ENCODE measurements around the gene POLR1E.

Gene POLR1E

GRCh38 chr9:37501957-37502596 lies 16.3 kb downstream of the POLR1E start:
- peaks cover 93% of the 10 kb centered on the region for H3K36me3 ChIP-seq (ENCODE audit: control insufficient read depth, low read length)
- no peaks in the 10 kb centered on the region for H3K27me3 ChIP-seq (ENCODE audit: control insufficient read depth, low read length)
- no peak overlapping the region for H3K4me3 ChIP-seq (ENCODE audit: low read length)
- H3K9me3 ChIP-seq (ENCODE audit: control insufficient read depth, insufficient read depth, low read length) = no peaks in the 10 kb centered on the region
- H3K4me2 ChIP-seq (ENCODE audit: low read length) = no peak overlapping the region
- no peak for TF ChIP-seq EZH2phosphoT487 (IDR thresholded peaks at IDR 0.05; ENCODE audit: borderline replicate concordance, low read length)
- TF ChIP-seq, protein P1, sequence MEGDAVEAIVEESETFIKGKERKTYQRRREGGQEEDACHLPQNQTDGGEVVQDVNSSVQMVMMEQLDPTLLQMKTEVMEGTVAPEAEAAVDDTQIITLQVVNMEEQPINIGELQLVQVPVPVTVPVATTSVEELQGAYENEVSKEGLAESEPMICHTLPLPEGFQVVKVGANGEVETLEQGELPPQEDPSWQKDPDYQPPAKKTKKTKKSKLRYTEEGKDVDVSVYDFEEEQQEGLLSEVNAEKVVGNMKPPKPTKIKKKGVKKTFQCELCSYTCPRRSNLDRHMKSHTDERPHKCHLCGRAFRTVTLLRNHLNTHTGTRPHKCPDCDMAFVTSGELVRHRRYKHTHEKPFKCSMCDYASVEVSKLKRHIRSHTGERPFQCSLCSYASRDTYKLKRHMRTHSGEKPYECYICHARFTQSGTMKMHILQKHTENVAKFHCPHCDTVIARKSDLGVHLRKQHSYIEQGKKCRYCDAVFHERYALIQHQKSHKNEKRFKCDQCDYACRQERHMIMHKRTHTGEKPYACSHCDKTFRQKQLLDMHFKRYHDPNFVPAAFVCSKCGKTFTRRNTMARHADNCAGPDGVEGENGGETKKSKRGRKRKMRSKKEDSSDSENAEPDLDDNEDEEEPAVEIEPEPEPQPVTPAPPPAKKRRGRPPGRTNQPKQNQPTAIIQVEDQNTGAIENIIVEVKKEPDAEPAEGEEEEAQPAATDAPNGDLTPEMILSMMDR (IDR thresholded peaks at IDR 0.05; ENCODE audit: low read depth, low read length, poor library complexity, severe bottlenecking) = no peak
- H4K20me1 ChIP-seq (ENCODE audit: control insufficient read depth, insufficient read depth, low read depth, low read length) = 0 out of 2 replicates have a peak, but pooled peaks cover 4% of the 10 kb centered on the region
- 0 out of 2 replicates have a peak, but pooled peaks cover 3% of the 10 kb centered on the region for H3K79me2 ChIP-seq (ENCODE audit: control insufficient read depth, low read length)
- peaks cover 5% of the 10 kb centered on the region; the same call in 1 of the 2 replicates for H3F3A ChIP-seq (ENCODE audit: control insufficient read depth, insufficient read depth)
- H3K27ac ChIP-seq (ENCODE audit: low read depth, low read length) = no peak overlapping the region
- no peaks in the 10 kb centered on the region for H3K9me2 ChIP-seq (replicated peaks; ENCODE audit: control insufficient read depth, low read length)
- no peaks in the 10 kb centered on the region for H3K4me1 ChIP-seq (ENCODE audit: control insufficient read depth, low read length)

DNA sequence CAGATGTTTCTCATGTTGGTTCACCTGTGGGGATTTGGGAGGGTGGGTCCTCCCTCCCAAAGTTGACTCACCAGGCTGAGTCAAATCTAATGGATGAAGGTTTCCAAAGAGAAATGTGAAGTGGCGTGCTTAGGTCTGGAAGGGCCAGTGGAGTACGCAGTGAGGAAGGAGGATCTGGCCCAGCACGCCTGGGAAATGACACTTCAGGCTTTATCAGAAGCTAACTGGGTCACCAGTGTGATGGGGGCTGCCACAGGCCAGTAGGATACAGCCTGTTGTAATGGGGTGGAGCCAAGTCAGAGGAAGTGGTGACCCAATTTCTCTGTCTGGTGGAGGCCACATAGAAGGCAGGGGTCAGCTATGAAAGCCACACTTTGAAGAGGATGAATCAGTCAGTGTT lies 18.0 kb downstream of the POLR1E start:
- Histone ChIP-seq H3K9me3 (ENCODE audit: control insufficient read depth, insufficient read depth, low read length) (no peaks in the 10 kb centered on the region), H3K9me2 (replicated peaks; ENCODE audit: control insufficient read depth, low read length) (no peaks in the 10 kb centered on the region), H3K4me1 (ENCODE audit: control insufficient read depth, low read length) (no peaks in the 10 kb centered on the region), H3K4me3 (ENCODE audit: low read length) (no peak overlapping the region), H3K4me2 (ENCODE audit: low read length) (no peak overlapping the region), H4K20me1 (ENCODE audit: control insufficient read depth, insufficient read depth, low read depth, low read length) (0 out of 2 replicates have a peak, but pooled peaks cover 4% of the 10 kb centered on the region), H3K27ac (ENCODE audit: low read depth, low read length) (no peak overlapping the region), H3F3A (ENCODE audit: control insufficient read depth, insufficient read depth) (peaks cover 5% of the 10 kb centered on the region; the same call in 1 of the 2 replicates), H3K79me2 (ENCODE audit: control insufficient read depth, low read length) (0 out of 2 replicates have a peak, but pooled peaks cover 3% of the 10 kb centered on the region), H3K36me3 (ENCODE audit: control insufficient read depth, low read length) (peaks cover 93% of the 10 kb centered on the region), H3K27me3 (ENCODE audit: control insufficient read depth, low read length) (no peaks in the 10 kb centered on the region)
- TF ChIP-seq EZH2phosphoT487 (IDR thresholded peaks at IDR 0.05; ENCODE audit: borderline replicate concordance, low read length) = no peak
- TF ChIP-seq, protein P1 (IDR thresholded peaks at IDR 0.05; ENCODE audit: low read depth, low read length, poor library complexity, severe bottlenecking) = no peak

DNA sequence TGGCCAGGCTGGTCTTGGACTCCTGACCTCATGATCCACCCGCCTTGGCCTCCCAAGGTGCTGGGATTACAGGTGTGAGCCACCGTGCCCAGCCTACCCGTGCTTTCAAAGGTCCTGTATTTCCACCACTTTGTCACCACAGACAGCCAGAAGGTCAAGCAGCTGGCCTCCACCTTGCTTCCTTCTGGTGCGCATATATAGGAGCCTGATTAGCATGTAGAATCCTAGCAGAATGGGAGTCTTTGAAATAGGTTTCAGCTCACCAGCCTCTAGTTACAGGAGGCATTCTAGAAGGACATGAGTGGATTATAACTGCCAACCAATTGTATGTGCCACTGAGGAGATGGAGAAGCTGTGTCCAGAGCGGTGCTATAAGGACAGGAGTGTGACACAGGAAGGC lies 18.9 kb downstream of the POLR1E start:
- Histone ChIP-seq H3K36me3 (ENCODE audit: control insufficient read depth, low read length) (peaks cover 92% of the 10 kb centered on the region), H3K4me1 (ENCODE audit: control insufficient read depth, low read length) (no peaks in the 10 kb centered on the region), H3K27ac (ENCODE audit: low read depth, low read length) (no peak overlapping the region)

More for the DNA sequence above, 18.9 kb downstream of the POLR1E start:
- H3K27me3 ChIP-seq (ENCODE audit: control insufficient read depth, low read length) = no peaks in the 10 kb centered on the region
- H4K20me1 ChIP-seq (ENCODE audit: control insufficient read depth, insufficient read depth, low read depth, low read length) = 0 out of 2 replicates have a peak, but pooled peaks cover 4% of the 10 kb centered on the region
- H3F3A ChIP-seq (ENCODE audit: control insufficient read depth, insufficient read depth) = peaks cover 5% of the 10 kb centered on the region; the same call in 1 of the 2 replicates
- no peak overlapping the region for H3K4me2 ChIP-seq (ENCODE audit: low read length)
- TF ChIP-seq, protein P1 (IDR thresholded peaks at IDR 0.05; ENCODE audit: low read depth, low read length, poor library complexity, severe bottlenecking) = no peak
- TF ChIP-seq EZH2phosphoT487 (IDR thresholded peaks at IDR 0.05; ENCODE audit: borderline replicate concordance, low read length) = no peak
- no peaks in the 10 kb centered on the region for H3K9me2 ChIP-seq (replicated peaks; ENCODE audit: control insufficient read depth, low read length)
- H3K9me3 ChIP-seq (ENCODE audit: control insufficient read depth, insufficient read depth, low read length) = no peaks in the 10 kb centered on the region
- no peaks in the 10 kb centered on the region for H3K79me2 ChIP-seq (ENCODE audit: control insufficient read depth, low read length)
- H3K4me3 ChIP-seq (ENCODE audit: low read length) = no peak overlapping the region
